ENCODE results near the gene ALDOB.

ALDOB gene

DNA sequence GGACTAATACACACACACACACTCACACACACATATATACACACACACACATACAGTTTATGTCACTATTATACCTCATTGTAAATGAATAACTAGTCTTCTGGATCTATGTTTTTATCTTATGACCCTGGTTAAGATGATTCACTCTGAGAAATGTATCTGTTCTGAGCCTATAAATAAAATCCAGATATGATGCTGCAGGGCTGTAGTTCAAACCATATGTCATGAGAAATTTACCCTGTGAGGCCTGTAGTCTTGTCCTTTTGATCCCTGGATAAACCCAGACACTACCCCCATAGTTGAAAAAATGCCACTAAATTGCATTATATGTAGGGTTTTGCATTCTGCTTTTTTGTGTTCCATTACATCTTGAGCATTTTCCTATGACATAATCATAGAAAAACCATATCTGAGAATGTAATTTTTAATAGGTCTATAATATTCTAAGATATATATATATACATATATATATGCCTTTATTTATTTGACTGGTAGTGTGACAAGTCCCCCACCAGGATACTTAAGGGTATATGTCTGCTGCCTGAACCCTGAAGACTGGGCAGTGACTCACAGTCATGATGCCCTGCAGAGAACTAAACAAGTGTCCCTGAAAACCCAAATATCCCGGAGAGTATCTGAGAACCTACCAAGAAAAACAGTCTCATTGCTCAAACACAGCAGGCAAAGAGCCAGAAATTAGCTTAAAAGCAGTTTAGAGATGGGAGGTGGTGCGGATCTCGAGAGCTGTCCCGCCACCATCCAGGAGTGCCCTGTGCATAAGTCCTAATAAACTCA, 18.4 kb upstream of the ALDOB start:
- DNase-seq = no peak

DNA sequence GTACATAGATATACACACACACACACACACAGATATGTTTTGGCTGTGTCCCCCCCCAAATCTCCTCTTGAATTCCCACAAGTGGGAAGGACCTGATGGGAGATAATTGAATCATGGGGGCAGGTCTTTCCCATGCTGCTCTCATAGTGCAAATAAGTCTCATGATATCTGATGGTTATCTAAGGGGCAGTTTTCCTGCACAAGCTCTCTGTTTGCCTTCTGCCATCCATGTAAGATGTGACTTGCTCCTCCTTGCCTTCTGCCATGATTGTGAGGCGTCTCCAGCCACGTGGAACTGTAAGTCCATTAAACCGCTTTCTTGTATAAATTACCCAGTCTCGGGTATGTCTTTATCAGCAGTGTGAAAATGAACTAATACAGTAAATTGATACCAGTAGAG, 15.9 kb upstream of the ALDOB start:
- DNase-seq = no peak

DNA sequence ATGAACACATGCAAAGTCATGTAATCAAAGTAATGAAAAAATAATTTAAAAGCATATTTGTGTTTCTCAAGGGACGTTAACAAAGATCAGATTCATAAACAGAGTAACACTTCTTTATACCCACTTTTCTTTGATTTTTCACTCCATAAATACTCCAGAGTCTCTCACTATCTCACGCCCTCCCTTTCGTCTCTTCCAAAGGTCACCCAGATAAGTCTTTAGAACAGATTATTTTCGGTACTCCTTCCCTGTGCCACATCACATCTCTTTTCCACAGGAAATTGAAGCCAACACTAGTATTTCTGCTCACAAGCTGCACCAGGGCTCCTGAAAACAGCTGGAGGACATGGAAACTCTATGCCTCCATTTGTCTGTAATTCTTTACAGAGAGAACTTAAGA, 15.4 kb upstream of the ALDOB start:
- DNase-seq = no peak

GRCh38 chr9:101449071-101449721, 13.6 kb upstream of the ALDOB start:
- peak; percentile 44 for DNase-seq

GRCh38 chr9:101448680-101449070, 13.1 kb upstream of the ALDOB start:
- no peak for DNase-seq

GRCh38 chr9:101446732-101447131, 11.2 kb upstream of the ALDOB start:
- no peak for DNase-seq

GRCh38 chr9:101445353-101446029, 9.9 kb upstream of the ALDOB start:
- DNase-seq = peak; percentile 75

GRCh38 chr9:101443364-101443771, 7.8 kb upstream of the ALDOB start:
- DNase-seq = no peak

DNA sequence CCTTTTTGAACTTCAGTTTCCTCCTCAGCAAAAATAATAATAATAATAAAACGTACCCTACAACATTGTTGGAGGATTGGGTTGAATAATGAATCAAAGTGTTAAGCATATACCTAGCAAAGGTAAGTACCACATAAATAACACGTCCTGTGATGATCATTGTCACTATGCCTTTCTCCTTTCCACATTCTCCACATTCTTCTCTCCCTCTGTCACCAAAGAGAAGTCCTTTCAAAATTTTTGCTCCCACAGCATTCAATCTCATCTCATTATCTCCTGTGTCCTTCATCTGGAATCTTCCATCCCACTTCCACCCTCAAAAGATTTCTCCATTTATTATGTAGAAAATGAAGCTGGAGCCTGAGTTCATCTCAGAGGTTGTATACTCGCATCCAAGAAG, 7.2 kb upstream of the ALDOB start:
- no peak for DNase-seq

- DNase-seq = no peak
Measured at GRCh38 chr9:101442318-101442717, 6.7 kb upstream of the ALDOB start.

DNA sequence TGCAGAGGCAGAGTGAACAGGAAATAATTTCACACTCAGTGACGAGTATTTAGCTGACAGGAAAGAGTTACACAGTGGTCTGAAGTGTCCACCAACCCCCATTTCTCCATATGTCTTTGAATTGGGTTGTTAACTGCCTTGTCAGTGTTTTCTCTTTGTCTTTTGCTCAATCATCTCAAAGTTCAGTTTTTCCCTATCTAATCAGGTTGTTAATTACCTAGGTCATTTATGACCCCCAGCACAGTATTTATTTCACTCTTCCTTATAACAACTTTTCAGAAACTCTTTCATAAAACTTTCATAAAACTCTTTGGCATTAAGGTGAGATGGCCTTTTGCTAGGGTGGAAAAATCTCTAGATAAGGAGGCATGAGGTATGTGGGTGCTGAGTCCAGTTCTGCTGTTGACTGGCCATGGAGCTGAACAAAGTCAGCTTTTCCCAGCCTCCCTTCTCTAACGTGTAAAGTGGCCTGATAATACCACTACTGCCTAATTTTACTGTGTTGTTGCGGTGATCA, 5.2 kb upstream of the ALDOB start:
- no peak for DNase-seq

DNA sequence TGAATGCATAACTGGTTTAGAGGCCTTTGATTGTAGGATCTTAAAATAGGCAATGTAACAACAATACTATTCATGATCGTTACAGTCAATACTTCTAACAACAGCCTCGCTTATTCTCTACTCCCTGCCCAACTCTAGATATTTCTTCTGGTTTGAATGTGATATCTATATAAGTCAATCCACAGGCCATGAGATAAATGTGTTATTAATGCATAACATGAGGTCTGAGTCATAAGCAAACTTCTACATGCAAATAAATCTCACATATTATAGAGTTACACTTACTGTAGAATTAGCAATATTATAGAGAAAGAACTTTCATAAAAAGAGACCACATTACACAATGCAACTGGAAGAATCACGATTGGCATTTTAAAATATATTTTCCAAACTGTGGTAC, 2.9 kb upstream of the ALDOB start:
- DNase-seq = no peak

GRCh38 chr9:101437806-101438232, 2.2 kb upstream of the ALDOB start:
- DNase-seq = no peak

GRCh38 chr9:101434998-101435397, 576 bp downstream of the ALDOB start:
- DNase-seq = peak; percentile 38

DNA sequence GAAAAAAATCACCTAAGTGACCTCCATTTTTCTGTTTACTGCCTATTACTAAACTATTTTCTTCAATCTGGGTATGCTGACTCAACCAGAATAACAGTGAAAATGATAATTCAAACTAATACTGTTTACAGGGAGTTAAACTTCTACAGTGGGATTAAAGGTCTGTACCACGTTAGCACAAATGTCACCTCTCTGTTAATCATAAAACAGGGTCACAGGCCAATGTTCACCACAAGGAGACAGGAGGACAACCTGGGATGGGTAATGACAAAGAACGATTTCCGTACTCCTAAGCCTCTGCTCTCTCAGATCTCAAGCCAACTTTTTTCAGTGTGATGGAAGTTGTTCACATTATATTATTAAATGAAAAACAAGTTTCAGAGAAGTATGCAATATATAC, 2.3 kb downstream of the ALDOB start:
- no peak for DNase-seq

DNA sequence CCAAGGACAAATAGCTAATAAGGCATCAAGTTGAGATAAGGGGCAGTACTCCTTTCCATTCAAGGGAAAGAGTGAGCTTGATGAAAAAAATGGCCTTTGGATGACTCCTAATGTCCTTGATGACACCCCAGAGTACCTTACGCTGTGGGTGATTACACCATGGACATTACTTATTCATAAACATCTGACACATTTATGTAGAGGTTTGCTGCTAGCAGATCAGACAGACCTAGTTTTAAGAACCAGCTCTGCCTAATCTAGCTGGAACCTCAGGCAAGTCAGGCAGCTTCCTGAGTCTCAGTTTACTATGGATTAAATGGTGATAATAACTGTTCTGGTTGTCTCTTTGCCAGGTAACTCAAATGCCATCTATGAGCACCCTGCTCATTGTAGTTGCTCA, 2.8 kb downstream of the ALDOB start:
- no peak for DNase-seq

- no peak for DNase-seq
Measured at GRCh38 chr9:101432171-101432570, 3.4 kb downstream of the ALDOB start.

DNA sequence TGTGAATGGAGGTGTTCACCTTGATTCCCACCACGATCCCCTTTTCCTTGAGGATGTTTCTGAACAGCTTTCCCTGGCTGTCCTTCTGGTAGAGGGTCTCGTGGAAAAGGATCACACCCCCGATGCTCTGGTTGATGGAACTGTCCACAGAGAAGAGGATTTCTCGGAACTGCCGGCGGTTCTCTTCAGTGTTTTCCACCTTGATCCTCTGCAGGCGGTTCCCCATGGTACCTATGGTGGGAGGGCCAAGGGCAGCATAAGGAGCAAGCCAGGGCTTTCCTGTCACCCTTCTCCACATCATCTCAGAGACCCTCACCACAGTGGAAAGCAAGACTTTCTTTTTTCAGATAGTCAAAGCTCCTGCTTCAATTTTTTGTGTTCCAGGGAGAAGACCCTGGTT, 5.8 kb downstream of the ALDOB start:
- no peak for DNase-seq

DNA sequence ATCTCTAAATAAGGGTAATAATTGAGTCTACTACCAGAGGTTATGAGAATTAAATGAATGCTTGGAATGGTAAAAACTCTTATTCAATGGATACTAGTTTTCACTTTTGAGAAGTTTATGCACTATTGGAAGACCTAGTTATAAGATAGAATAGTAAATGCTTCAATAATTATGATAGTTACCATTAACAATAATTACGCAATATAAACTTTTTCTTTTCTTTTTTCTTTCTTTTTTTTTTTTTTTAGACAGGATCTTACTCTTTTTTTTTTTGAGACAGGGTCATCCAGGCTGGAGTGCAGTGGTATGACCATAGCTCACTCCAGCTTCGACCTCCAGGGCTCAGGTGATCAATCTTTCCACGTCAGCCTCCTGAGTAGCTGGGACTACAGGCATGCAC, 6.7 kb downstream of the ALDOB start:
- no peak for DNase-seq

DNA sequence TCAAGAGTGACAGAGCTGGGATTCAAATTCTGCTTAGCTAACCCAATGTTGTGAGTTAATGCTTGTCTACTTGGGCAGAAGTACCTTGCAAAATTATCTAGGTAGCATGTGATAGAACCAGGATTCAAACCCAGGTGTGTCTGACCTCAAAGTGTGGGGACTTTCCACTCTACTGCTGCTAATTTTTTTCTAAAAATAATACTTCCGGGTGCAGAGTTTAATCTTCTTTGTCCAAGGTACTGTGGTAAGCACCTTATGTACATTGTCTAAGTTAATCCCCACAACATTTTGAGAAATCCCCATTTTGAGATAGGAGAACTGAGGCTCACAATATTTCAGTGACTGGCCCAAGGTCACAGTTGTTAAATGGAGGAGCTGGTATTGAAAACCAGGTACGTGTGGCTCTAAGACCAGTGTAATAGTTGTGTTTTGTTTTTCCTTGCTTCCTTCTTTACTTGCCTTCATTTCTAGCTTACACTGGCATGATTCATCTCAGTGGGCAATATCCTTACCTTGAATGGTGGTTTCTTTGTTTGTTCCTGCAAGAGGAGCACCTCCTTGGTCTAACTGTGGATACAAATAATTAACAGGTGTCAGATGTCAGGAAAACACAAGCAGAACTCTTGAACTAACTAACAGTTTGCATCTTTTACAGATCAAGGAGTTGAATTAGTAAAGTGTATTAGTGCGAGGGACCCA, 7.5 kb downstream of the ALDOB start:
- DNase-seq = no peak

DNA sequence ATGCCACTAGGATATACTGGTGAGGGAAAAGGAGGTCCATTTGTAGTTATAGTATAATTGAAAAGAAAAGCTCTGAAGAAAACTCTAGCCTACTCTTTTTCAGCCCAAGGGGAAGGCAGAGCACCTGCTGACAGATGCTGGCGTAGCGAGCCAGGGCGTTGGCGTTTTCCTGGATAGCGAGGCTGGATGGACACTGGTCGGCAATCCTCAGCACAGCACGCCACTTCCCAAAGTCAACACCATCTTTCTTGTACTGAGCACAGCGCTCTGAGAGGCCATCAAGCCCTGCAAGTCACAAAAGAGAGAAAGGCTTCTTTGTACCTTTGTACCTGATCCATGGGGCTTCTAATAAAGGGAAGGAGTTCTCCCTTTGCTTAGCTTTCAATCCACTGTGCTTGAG, 8.2 kb downstream of the ALDOB start:
- no peak for DNase-seq

DNA sequence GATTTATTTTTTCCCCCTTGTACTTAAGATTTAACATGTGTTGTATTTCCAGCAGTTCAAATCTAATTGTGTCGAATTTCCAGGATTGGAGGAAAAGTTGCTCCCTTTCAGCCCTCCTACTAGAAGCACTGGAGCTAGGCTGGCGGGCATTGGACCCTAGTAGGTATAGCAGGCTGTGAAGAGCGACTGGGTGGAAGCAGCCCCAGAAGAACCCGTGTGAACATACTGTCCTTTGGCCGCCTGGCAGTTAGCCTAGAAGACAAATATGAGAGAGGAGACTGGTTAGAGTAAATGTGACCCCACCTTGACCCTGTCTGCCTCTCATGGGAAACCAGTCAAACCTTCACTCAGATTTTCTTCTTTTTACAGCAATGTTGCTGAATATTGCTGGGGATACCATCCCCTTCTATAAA, 13.9 kb downstream of the ALDOB start:
- DNase-seq = no peak

DNA sequence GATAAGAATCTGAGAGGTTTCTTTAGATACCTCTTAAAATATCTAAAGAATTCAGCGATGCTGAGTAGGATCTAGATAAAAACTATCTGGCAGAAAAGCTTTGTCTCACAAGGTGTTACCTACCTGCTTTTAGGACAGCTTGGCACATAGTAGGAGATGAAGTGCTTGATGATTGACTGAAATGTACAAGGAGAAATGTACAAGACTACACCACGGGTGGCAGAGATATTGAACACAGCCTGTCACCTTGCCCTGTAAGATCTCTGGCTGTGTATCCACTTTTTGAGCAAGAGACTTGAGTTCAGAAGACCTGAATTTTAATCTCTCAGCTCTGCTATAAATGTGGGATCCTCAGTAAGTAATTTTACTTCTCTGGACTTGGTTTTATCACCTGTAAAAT, 15.7 kb downstream of the ALDOB start:
- no peak for DNase-seq

Data from MV-4-11 (cell line).